HG02571 (cell line): ENCODE measurements around the gene SMAD7.

Experiments
- ATAC-seq: cut with Tn5 transposase; IDR thresholded peaks from one replicate; pipeline ENCODE4 v1.9.1; 2021; ENCODE audit warnings: mild to moderate bottlenecking, moderate library complexity; ENCODE audit not compliant: unreplicated experiment

Gene SMAD7

GRCh38 chr18:48947560-48947959 lies 3.2 kb downstream of the SMAD7 start:
- ATAC-seq = no peak

GRCh38 chr18:48947092-48947491 lies 3.7 kb downstream of the SMAD7 start:
- no peak for ATAC-seq

- ATAC-seq = no peak
Measured at GRCh38 chr18:48946329-48946835, 4.4 kb downstream of the SMAD7 start.

- no peak for ATAC-seq
Measured at GRCh38 chr18:48945953-48946217, 4.9 kb downstream of the SMAD7 start.

DNA sequence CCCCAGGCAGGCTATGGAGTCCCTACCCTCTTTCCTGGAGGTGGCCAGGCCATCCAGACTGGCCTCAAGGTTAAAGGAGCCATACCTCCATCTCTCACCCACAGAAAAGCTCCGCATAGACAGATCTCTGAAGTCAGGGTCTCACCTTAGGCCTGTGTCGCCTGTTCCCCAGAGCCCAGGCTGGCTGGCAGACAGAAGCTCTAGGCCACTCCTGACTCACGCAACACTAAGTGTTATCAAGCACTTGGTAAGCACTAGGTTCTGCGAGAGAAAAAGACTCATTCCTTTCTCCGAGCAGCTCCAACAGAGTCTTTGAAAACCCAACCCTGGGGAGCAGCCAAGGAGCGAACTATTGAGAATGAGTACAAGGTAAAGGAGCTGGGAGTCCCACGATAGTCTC lies 6.1 kb downstream of the SMAD7 start:
- no peak for ATAC-seq

- ATAC-seq = no peak
Measured at GRCh38 chr18:48943736-48944527, 6.8 kb downstream of the SMAD7 start.

DNA sequence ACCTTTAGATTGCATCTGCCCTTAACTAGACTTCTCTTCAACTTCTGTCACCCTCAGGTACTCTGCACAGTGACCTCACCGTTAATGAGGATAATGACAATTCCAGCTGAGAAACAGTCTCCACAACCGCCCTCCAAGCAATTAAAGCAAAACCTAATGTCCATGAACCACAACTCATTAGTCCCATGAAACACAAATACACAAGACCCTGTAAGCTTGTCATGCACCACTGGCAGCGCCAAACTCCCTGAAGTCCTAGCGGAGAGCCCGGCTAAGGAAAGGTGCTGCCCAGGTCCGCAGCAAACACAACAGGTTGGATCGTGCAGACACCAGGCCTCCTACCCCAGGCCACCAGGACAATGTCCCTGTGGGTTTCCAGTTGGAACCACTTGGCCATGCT lies 7.4 kb downstream of the SMAD7 start:
- ATAC-seq = no peak

GRCh38 chr18:48942554-48943261 lies 8.1 kb downstream of the SMAD7 start:
- ATAC-seq = no peak

- no peak for ATAC-seq
Measured at GRCh38 chr18:48942086-48942485, 8.7 kb downstream of the SMAD7 start.

DNA sequence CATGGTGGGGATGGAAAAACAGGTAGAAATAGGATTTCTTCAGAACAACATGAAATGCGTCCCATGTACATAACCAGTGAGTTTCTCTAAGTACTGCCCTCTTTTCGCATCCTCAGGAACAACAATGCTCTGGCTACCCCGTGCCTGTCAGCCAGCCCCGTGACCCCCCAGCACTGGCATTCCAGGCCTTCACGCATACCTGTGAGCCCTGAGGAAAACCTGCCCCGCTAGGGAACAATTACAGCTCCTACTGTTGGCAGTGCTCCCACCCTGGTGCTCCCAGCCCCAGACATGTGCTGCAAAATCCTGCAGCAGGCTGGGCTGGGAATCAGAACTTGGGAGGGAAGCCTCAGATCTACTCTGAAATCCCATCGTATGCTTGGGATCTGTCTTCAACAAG lies 9.1 kb downstream of the SMAD7 start:
- ATAC-seq = no peak

DNA sequence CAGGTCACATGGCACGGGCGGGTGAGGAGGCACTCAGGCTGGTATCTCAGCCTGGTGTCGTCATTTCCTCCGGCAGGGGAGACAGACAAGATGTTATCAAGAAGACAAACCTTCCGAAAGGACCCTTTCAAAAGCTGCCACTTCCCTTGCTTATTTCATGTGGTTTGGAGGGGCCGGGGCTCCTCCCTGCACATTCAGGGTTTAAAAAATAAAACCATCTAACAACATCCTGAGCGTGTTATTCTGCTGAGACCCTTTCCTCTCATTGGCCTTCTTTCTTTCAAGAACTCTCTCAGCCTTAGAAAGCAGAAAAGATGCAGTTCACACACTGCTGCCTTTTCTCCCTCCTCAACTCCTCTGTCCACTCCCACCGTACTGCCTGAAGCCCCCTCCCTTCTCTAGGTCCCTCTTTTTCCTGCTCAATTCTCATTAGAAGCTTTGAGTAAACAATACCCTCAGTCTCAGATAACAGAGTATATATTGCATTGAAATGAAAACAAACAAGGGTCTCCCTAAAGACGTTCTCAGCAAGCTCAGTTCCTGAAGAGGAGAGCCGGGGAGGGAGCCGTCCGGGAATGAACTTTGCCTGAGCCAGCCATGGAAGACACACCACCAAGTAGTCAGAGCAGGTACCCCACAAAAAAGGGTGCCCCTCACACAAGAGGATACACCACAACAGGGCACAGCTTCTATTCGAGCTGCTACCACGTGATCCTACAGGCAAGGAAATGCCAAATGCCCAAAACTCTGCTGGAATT lies 9.7 kb downstream of the SMAD7 start:
- no peak for ATAC-seq

- ATAC-seq = no peak
Measured at GRCh38 chr18:48939205-48940097, 11.3 kb downstream of the SMAD7 start.

DNA sequence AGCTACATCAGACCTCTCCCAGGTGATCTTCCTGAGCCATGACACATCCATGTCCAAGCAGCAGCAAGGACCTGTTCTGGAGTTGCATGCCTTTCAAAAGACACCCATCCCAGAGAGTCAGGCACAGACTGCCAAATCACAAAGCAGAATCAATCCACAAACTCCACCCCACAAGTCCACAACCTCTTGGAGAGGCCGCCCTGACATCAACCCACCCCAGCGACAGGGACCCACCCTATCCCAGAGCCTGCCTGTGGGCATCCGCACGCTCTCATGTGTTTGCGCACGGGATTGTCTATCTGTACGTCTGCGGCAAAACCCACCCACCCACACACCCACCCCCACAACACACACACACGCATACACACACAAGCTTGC lies 11.9 kb downstream of the SMAD7 start:
- no peak for ATAC-seq

GRCh38 chr18:48937869-48938750 lies 12.7 kb downstream of the SMAD7 start:
- no peak for ATAC-seq

GRCh38 chr18:48935433-48935774 lies 15.4 kb downstream of the SMAD7 start:
- ATAC-seq = no peak

DNA sequence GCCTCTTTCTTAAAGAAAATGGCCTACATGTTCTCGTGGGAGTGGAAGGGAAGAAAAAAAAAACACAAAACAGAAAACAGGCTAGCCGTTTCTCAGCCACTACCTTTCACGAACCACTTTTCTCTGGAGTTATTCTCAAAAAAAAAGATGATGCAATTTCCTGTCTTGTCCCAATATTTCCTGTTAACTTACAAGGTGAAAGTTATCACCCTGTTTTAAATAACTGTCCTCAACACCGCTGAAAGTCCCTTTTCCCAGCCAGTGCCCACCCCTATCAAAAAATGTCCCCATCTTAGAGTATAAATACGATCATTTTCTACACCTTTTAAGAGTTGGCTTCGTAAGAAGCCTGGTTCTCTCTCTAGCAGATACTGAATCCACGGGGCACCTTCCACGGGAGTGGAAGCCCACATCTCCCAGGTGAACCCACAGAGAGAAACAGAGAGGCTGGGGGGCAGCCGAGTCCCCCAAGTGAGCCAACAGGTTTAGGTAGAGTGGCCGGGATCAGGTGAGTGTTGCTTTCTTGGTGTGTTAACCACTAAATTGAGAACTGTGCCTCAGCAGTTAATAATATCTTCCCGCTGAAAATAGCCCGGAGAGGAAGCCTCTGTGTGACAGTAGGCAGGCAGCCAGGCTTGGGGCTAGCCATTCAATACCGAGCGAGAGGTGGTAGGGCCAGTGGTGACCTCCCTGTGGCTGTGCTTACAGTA lies 15.9 kb downstream of the SMAD7 start:
- peak; percentile 50 for ATAC-seq

DNA sequence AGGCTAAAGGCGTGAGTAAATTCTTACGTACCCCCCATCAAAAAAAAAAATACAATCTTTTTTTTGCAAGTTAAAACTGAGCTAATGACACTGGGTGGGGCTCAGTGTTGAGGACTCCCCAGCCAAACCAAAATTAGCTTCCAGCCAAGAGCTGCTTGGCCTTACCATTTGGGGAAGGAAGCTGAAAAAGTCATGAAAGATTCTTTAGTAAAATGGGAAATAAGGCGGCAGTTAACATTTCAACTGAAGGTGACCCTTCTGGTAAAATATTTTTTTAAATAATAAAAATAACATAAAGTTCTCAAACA lies 16.4 kb downstream of the SMAD7 start:
- ATAC-seq = no peak

DNA sequence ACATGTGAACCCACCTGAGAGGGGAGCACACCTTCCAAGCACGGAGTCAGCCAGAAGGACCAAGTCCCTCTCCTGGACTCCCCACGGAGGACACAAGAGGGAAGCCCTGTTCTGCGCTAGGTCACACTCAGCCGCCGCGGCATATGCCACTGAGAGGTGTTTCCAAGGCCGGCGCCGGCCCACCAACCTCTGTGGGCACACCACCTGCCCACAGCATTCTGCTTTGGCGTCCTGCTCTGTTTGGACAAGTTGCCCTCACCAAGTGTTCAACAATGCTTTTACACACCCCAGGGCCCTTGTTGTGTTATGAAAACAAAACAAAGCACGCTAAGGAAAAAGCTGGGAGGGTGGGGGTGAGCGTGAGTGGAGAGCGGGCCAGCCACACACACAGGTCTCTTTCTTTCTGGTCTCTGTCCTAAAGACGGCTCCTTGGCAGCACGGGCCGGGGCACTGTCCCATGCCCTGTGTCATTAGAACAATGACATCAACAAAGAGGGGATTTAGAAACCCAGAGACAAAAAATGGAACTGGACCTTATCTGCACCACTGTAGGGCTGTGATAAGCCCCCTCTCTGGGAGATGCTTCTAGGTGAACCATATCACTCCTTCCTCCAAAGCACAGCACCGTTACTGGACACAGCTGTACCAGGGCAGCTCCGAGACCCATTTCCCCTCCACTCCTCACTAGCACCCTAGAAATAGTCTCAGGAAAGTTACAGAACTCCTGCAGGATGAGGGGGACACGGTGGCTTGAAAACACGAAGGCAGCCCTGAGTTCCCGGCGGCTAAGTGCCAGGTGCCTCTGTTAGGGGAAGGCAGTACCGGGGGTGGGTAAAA lies 17.0 kb downstream of the SMAD7 start:
- no peak for ATAC-seq
